ENCODE data around the gene RABL6. TPM values are rescaled to one million over a fixed set of nuclear protein-coding genes. Genes with fewer than 3 reads are reported as not detected.
A peak's percentile ranks its signal among the peaks of the same experiment; 100 is the strongest.

RABL6 gene
- total and polyA plus RNA-seq, 2 of the 4 experiments (the other 2 are of a cell fraction) = 37.1 to 47.5 TPM

DNA sequence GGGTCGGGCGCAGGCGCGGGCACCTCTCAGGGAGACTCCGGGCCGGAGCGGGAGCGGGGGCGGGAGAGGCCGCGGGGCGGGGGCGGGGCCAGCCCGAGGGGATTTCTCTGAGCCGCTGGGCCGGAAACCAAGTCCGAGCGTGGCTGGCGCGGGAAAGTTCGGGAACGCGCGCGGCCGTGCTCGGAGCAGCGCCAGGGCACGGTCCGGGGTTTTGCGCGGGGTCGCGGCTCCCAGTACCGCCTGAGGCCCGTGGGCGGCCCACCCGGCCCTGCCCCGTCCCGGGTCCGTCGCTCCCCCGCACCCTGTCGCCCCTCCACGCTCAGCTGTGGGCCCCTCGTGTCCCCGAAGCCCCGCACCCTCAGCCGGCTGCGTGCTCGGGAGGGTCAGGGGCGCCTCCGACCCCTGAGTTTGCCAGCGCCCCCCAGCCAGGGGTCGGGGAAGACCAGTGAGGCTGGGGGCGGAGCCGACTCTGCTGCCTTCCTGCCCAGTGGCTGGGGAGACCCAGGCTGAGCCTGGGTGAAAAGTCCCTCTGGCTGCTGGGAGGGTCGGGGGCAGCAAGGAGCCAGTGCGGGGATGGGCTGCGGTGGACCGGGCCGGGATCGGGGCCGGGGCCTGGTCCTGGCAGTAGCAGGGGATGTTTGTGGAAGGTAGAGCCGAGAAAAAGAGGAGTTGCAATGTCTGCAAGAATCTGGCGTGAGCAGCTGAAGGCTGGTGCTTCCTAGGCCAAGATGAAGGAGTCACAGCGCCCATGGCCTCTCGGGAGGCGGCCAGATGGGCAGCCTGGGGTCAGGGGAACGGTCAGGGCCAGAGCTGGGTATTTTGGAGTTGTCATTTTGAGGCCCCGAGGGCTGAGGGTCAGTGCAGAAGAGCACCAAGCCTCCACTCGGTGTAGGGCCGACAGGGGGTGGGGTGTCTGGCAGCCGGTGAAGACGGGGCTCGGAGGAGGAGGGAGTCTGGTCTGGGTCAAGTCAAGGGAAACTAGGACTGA, 79.2 kb downstream of the RABL6 start:
- intact Hi-C loops (cut with micrococcal nuclease) = no loop called here
- 1% methylated on average over 28 of the region's 76 CpGs; no CpG with 5 or more reads in 1 of the 2 experiments for WGBS, 2 experiments (ENCODE audit: extremely low coverage in 2 of 2, insufficient read length in 1 of 2)
- TF ChIP-seq, protein P1, sequence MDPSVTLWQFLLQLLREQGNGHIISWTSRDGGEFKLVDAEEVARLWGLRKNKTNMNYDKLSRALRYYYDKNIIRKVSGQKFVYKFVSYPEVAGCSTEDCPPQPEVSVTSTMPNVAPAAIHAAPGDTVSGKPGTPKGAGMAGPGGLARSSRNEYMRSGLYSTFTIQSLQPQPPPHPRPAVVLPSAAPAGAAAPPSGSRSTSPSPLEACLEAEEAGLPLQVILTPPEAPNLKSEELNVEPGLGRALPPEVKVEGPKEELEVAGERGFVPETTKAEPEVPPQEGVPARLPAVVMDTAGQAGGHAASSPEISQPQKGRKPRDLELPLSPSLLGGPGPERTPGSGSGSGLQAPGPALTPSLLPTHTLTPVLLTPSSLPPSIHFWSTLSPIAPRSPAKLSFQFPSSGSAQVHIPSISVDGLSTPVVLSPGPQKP (IDR thresholded peaks at IDR 0.05; ENCODE audit: borderline replicate concordance, low read depth, low read length) = no peak
- no peak for TF ChIP-seq RFX5 (IDR thresholded peaks at IDR 0.05; ENCODE audit: low read depth, low read length)
- TF ChIP-seq RAD21 (IDR thresholded peaks at IDR 0.05; ENCODE audit: low read length) = no peak
- TF ChIP-seq, protein P2, sequence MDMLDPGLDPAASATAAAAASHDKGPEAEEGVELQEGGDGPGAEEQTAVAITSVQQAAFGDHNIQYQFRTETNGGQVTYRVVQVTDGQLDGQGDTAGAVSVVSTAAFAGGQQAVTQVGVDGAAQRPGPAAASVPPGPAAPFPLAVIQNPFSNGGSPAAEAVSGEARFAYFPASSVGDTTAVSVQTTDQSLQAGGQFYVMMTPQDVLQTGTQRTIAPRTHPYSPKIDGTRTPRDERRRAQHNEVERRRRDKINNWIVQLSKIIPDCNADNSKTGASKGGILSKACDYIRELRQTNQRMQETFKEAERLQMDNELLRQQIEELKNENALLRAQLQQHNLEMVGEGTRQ (IDR thresholded peaks at IDR 0.05; ENCODE audit: low read depth, low read length) = no peak
- no peak for TF ChIP-seq FOS (IDR thresholded peaks at IDR 0.05; ENCODE audit: low read depth, low read length)
- no peak for TF ChIP-seq MXI1 (IDR thresholded peaks at IDR 0.05; ENCODE audit: borderline replicate concordance, low read depth, low read length)
- TF ChIP-seq RCOR1 (IDR thresholded peaks at IDR 0.05; ENCODE audit: insufficient replicate concordance, low read length) = no peak
- TF ChIP-seq CHD1 (IDR thresholded peaks at IDR 0.05; ENCODE audit: low read depth, low read length) = no peak
- TF ChIP-seq NFE2L2 (IDR thresholded peaks at IDR 0.05; ENCODE audit: low read depth, low read length) = no peak
- no peak for TF ChIP-seq CEBPB (IDR thresholded peaks at IDR 0.05; ENCODE audit: low read depth, low read length)
- no peak for TF ChIP-seq MAFK (IDR thresholded peaks at IDR 0.05; ENCODE audit: low read depth, low read length)
- TF ChIP-seq MAZ (IDR thresholded peaks at IDR 0.05; ENCODE audit: borderline replicate concordance, low read depth, low read length) = no peak
- no peak for TF ChIP-seq POLR2A (IDR thresholded peaks at IDR 0.05; ENCODE audit: low read depth, low read length)
- TF ChIP-seq BHLHE40 (IDR thresholded peaks at IDR 0.05; ENCODE audit: low read depth, low read length) = no peak

More for the DNA sequence above, 79.2 kb downstream of the RABL6 start:
- Histone ChIP-seq H3K4ac (ENCODE audit: low read depth, low read length) (peak overlapping the region; percentile 41; the same call in 1 of the 2 replicates), H2BK5ac (ENCODE audit: low read depth, low read length, poor library complexity, severe bottlenecking) (peak overlapping the region; percentile 34), H3K9me1 (ENCODE audit: insufficient read depth, low read length) (0 out of 2 replicates have a peak, but pooled peaks cover 9% of the 10 kb centered on the region), H3K36me3 (ENCODE audit: control insufficient read depth, insufficient read depth, low read length) (0 out of 2 replicates have a peak, but pooled peaks cover 6% of the 10 kb centered on the region), H3K23ac (ENCODE audit: low read depth, low read length) (peak overlapping the region; percentile 89; the same call in 1 of the 2 replicates), H2BK15ac (ENCODE audit: low read depth, low read length) (no peak overlapping the region), H2AK5ac (ENCODE audit: low read depth, low read length) (peak overlapping the region; percentile 69; the same call in 1 of the 2 replicates), H3K56ac (ENCODE audit: extremely low read depth, insufficient read depth, low read length) (no peak overlapping the region), H3K4me1 (ENCODE audit: control insufficient read depth, insufficient read depth, low read length) (peaks cover 9% of the 10 kb centered on the region), H3K18ac (ENCODE audit: low read depth, low read length) (no peak overlapping the region), H4K91ac (ENCODE audit: insufficient read depth, low read depth, low read length) (peak overlapping the region; percentile 21; the same call in 1 of the 2 replicates), H3K27me3 (ENCODE audit: control insufficient read depth, insufficient read depth, low read length) (no peaks in the 10 kb centered on the region), H4K8ac (ENCODE audit: low read depth in 2 of 2, low read length in 2 of 2) (peak overlapping the region; percentile 7 to 13; a peak in 1 of 4 replicates), H4K20me1 (ENCODE audit: insufficient read depth, low read length) (peaks cover 10% of the 10 kb centered on the region), H3K79me1 (ENCODE audit: low read depth in 1 of 2, low read length in 2 of 2) (peaks cover 3 to 42% of the 10 kb centered on the region in 2 experiments), H3K14ac (replicated peaks; ENCODE audit: low read depth, low read length) (peak overlapping the region; percentile 76; the same call in 1 of the 2 replicates), H2AK9ac (replicated peaks; ENCODE audit: low read depth, low read length, poor library complexity) (peak overlapping the region; percentile 95), H3K9ac (ENCODE audit: low read depth, low read length) (peak overlapping the region; percentile 60), H2BK120ac (ENCODE audit: low read depth, low read length) (no peak overlapping the region), H3K27ac (ENCODE audit: insufficient read depth, low read length) (peak overlapping the region; percentile 66; the same call in 1 of the 2 replicates), H3K4me3 (ENCODE audit: insufficient read depth, low read depth, low read length) (peak overlapping the region; percentile 73), H2AFZ (replicated peaks; ENCODE audit: low read length, poor library complexity) (peak overlapping the region; percentile 92), H3K4me2 (ENCODE audit: low read depth, low read length) (peak overlapping the region; percentile 97), H3K9me3 (ENCODE audit: control insufficient read depth, insufficient read depth, low read length) (no peaks in the 10 kb centered on the region), H4K5ac (ENCODE audit: low read depth, low read length) (no peak overlapping the region; the same call in 1 of the 2 replicates), H2BK20ac (ENCODE audit: low read depth, low read length) (no peak overlapping the region)
- in situ Hi-C loops (cut with MboI; ENCODE audit: low sequenced_read_pairs) (no loop called here), dilution Hi-C loops (cut with HindIII; ENCODE audit: low sequenced_read_pairs, unreplicated experiment) (no loop called here)
- no TSS peak for BruUV-seq (replicated peaks)
- ChIA-PET CTCF (interaction anchor here (0.6 kb wide), 1 partner anchor 17 kb away, joined by 3 read pairs; no protein-coding TSS in a partner anchor), POLR2A (ENCODE audit: unreplicated experiment) (no interaction called here)
- DNase-seq (peak; percentile 16), ATAC-seq (ENCODE audit: low read depth) (peak; percentile 55)

Measured in IMR-90 (cell line).